OCI-LY3 (cell line): ENCODE data around the gene HSPA1L.

Source experiments
- CTCF ChIP-seq: fragments of 200-600, 300-600 bp; sonication (generic); IDR thresholded peaks from 2 replicates; pipeline ENCODE4 v1.5.1; 2014; ENCODE audit warnings: antibody characterized with exemption, low read length, low read depth
- EZH2phosphoT487 ChIP-seq: fragments of 200-600 bp; shearing (Covaris generic); IDR thresholded peaks from 2 replicates; pipeline ENCODE4 v1.6.1; 2018; ENCODE audit warnings: antibody characterized with exemption, mixed run types, low read depth

DNA sequence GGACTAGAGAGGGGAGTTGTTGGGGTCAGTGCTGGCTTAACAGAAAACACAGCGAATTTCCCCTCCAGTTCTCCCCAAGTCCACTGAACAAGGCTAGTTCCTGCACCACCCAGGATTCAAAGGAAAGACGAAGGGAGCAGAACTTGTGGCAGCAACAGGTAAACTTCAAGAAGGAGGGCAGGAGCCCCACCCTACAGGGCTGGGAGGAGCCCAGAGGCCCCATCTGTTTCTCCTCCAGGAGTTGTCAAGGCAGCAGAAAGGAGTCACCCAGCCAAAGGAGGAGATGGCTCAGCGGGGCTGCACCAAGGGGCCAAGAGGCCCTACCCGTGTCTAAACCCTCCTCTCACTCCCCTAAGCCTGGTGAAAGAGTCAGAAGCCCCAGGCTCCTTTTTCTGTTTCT, 50.9 kb downstream of the HSPA1L start:
- TF ChIP-seq CTCF (no peak), EZH2phosphoT487 (no peak)
